SHP77 treated with DMSO at 0.1 percent for 48 hours (cell line): ENCODE data around the gene RFX3.

ENCODE experiments used
- DNase-seq: peaks from one replicate; lab custom pipeline; 2025; lab: John Stamatoyannopoulos, UW

RFX3 gene

GRCh38 chr9:3513265-3513818, 12.5 kb downstream of the RFX3 start:
- DNase-seq = no peak

DNA sequence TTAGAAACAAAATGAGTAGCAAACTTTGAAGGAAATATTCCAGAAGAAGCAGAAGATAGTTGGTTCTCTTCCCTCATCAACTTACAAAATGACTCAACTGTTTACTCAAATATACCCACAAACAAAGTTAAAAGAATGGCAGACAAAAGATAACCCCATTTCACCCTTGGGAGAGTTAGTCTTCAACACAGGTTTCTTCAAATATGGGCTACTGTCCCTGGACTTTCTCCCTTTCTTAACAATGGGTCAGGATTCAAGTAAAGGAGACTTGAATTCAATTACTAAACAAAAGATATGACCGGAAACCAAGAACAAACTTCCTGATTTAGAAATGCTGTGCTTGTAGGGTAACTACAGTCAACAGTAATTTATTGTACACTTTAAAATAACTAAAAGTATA, 14.2 kb downstream of the RFX3 start:
- no peak for DNase-seq

DNA sequence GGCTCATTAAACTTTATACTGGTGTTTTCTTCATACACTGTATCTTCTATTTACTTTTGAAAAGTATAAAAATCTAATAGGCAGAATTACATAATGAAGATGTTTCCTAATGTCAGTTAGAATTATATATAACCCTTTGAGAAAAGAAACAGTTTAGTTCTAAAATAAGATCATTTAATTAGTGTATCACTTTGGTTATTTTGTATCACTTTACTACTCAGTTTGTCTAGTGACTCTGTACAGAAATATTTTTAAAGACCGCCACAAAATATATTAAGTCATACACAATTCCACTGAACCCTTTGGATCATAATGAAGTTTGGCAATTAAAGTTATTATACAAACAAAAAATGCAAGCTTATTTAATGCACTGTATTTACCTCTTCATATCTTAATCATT, 15.0 kb downstream of the RFX3 start:
- DNase-seq = no peak

GRCh38 chr9:3509926-3510325, 15.9 kb downstream of the RFX3 start:
- no peak for DNase-seq

- DNase-seq = peak; percentile 48
Observed at GRCh38 chr9:3508521-3509291, 17.1 kb downstream of the RFX3 start.

GRCh38 chr9:3508078-3508431, 17.7 kb downstream of the RFX3 start:
- DNase-seq = no peak

- DNase-seq = no peak
Observed at GRCh38 chr9:3507395-3508077, 18.3 kb downstream of the RFX3 start.

DNA sequence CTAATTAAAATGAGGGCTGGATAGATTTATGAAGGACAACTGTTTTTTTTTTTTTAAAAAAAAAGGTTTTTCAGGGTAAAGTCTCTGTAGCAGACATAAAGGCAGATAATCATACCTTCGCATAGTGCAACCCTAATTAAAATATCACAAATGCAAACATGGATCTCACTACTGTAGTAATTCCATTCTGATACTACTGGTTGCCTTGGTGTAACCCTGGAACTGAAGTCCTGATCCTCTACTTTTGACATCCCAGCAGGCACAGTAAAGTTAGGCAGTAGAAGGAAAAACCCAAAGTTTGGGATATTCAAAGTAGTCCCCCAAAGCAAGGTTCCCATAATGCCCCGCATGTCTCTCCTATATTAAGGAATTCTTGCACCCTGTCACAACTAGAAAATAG, 19.6 kb downstream of the RFX3 start:
- no peak for DNase-seq

DNA sequence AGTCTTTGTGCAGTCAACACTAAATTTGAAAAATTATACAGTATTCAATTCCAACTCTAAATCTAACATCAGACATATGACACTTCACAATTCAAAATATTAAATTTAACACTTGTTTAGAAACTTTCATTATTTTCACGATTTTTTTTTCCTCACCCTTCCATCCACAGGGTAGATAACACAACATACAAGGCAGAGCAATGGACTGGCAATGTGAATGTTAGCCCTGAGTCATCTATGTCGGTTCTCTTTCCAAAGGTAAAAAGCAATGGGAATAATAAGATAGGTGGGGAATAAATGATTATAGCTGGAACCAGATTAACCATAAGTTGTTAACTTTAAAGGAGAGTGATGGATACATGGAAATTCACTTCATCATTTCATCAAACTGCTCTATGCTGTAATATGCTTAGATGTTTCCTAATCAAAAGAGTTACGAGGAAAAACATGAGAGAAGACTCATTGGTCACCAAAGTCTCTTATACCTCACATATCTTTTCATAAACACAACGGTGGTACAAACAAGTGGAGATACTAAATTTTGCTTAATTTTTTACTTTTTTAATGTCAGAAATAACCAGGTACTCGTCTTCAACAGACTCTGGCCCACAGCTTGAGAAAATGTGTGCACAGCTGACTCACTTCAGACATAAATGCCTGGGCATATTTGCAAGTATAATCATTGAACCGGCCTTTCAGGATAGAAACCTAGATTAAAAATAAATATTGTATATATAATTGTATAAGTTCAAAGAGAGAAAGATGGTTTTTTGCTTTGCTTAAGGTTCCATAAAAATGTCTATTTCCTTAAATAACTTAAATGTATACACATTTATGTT, 23.0 kb downstream of the RFX3 start:
- DNase-seq = no peak

GRCh38 chr9:3500044-3500443, 25.8 kb downstream of the RFX3 start:
- no peak for DNase-seq

- no peak for DNase-seq
Observed at GRCh38 chr9:3498691-3499090, 27.1 kb downstream of the RFX3 start.

DNA sequence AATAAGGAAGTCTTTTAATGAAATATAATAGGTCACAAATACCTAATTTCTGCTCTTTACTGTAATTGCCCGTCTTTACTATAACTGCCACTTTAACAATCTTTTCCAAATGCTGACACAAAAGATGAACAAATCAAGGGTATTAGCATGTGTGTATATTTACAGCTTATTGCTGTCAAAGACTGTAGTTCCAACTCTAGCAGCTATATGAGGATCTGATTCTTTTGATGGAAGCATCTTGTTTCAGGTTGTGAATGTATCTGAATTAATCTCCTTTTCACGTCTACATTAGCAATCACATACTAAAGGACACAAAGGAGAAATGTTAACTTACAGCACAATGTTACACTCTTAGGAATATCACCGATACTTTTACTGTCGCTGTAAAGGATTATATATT, 27.9 kb downstream of the RFX3 start:
- no peak for DNase-seq

DNA sequence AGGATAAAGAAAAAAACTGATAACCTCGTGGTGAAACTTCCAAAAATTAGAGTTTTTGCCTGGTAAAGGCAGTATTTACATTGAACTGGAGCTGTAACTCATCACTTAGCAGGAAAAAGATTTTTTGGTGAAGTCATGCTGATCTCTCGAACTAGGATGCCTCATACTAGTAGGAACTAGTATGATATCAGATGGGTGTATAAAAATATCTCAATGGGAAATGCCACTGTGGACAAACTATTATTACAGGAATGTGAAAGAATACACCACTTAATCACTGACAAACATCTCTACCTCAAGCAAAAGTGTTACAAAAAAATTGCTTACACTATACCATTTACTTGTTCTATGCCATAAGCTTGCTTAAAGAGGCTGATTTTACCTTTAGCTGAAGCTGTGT, 28.4 kb downstream of the RFX3 start:
- no peak for DNase-seq

DNA sequence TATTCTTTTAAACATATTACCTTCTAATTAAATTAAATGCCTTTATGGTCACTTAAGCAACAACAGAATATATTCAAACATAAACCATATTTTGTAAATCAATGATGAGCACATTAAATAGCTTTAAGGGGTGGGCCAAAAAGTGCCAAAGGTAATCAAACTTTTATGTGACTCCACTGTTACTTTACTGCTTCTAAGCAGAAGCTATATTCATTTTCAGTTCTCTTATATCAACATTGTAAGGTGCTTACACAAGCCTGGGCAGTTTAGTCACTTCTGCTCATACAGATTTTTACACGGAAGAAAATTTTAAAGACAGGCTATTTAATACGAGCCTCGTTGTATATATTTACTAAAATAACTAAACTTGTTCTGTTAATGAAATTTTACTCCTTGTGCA, 29.9 kb downstream of the RFX3 start:
- DNase-seq = no peak

- no peak for DNase-seq
Observed at GRCh38 chr9:3492214-3492613, 33.6 kb downstream of the RFX3 start.

GRCh38 chr9:3491450-3491849, 34.4 kb downstream of the RFX3 start:
- no peak for DNase-seq

DNA sequence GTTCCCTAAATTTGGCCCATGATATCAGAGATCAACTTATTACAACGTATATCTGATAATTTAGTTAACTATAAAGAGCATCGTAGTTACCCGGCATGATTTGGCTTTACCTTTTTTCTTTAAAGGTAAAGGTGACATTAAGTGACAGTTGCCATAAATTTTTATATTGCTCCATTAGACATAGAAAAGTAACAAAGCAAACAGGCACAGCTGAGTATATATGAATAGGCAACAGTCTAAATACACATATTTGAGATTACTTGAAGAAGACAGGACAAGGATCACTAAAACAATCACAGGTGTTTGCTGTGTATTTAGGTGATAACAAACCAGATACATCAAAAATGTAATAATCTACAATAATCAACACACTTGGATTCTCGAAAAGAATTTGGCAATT, 34.8 kb downstream of the RFX3 start:
- no peak for DNase-seq

DNA sequence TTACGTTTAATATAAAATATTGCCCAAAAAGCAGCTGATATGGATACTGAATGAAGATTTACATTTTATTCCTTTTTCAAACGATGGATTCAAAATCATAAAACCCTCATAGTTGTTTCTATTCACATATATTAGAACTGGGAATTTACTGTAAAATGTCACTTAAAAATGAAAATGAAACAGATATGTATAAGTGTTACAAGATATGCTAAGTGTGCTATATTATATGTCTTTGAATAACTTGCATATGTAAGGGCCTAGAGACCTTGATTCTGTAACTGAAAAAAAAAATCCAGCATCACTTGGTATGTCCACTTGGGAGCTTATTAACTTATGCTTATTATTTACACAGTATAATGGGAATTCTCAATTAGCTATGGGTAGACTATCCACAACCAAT, 43.2 kb downstream of the RFX3 start:
- no peak for DNase-seq

DNA sequence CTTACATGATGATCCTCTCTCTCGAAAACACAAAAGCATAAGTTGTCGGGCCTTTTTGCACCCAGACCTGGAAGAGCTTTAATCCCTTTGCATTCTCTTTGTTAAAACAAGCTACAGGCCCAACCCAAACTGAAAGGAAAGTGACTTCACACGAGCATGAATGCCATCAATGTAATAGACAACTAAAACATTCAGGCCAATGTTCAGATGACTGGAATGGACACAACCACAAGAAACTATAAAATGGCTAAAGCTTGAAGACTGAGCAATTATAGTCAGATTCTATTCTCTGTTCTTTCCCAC, 45.5 kb downstream of the RFX3 start:
- no peak for DNase-seq

DNA sequence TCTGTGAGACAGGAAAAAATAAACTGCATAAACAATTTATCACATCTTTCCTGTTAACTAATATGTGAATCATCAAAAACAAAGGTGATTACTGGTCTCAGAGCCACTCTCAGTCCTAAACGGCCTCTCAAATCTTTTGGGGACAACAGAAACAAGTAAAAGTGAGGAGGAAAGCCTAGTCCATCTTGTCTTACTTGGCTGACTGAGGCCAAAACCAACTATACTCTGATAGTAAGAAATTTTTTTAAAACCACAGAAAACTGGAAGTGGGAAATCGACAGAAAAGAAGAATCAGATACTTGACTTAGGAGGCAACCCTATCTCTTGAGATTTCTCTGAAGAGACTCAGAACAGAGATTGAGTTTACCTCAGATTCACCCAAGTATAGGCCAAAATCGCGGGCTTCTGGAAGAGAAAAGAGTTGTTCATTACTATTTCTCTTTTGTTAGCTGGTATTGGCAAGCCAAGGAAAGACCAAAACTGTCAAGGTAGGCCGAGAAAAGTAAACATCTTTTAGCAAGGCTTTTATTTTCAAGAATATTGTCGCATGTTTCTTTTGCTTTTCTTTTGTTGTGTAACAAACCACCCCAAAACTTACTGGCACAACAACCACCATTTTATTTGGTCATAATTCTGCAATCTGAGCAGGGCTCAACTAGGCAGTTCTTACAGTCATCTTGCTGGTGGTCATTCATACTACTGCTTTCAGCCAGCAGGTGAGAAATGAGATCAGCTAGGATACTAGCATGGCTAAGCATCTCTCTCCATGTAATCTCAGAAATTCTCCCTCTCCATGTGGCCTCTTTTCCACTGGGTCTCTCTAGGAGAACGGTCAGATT, 46.1 kb downstream of the RFX3 start:
- DNase-seq = no peak

DNA sequence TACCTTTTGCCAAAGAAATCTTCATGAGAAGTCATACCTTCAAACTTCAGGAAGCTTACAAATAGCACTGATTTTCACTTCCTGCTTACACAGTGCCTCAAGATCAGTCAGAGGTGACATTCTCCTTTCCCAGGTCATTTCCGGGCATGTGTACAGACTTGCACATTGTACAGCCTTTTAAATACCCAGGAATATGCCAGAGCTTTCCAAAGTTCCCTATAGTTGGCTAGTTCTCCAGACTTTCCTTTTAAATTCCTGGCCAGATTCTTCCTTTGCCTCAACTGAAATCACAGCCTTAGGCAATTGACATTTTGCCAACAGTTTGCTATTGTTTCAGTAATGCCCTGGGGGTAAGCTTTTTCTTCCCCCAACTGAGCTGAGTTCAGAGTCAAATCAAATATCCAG, 47.2 kb downstream of the RFX3 start:
- DNase-seq = no peak

DNA sequence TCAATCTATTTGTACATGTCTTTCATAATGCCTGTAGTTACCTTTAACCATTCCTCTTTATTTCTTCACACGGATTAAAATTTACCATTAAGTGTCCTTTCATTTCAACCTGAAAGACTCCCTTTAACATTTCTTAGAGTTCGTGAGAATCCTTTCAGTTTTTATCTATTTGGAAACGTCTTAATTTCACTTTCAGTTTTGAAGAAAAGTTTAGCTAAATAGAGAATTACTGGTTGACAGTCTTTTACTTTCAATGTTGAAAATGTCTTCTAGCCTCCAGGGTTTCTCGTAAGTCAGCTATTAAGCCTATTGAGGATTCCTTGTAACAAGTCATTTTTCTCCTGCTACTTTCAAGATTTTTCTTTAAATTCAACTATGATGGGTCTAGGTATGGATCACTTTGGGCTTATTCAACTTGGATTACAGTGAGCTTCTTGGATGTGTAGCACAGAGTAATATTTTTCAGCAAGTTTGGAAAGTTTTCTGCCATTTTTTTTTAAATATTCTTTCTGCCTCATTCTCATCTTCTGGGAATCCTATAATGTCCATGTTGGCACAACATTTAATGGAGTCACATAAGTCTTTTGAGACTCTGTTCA, 48.5 kb downstream of the RFX3 start:
- no peak for DNase-seq
